ENCODE data around the gene PHRF1. TPM values are rescaled to one million over a fixed set of nuclear protein-coding genes. Genes with fewer than 3 reads are reported as not detected.

Gene PHRF1
- total and polyA plus RNA-seq, 2 donors from 2014 or later: 7.5 to 30.9 TPM

DNA sequence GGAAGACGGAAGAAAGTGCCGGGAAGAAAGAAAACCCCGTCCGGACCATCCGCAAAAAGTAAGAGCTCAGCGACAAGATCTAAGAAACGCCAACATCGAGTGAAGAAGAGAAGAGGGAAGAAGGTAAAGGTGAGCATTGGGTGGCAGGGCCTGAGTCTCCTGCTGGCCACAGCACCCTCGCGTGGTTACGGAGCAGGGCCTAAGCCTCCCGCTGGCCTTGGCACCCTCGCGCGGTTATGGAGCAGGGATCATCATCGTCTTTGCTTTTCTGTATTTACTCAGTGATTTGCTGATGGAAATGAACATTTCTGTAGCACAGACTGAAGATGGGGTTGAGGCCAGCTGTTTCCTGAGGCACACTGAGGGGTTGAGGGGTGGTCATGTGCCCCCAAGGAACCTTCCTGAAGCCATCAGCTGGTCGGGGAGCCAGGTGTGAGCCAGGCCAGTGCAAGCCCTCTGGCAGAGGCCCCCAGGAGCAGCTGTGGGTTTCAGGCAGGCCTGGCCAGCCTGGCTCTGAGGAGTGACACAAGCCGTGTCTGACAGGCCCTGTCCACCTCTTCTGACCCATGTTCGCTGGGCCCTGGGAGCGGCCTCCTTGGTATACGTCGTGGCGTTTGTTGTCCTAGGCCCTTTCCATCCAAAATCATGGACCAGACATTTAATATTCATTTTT is 25.4 kb downstream of the PHRF1 start:
- Histone ChIP-seq H3K4me3 (ENCODE audit: low read length in 3 of 3) (no peak overlapping the region), H3K9ac (ENCODE audit: low read length in 3 of 3) (no peak overlapping the region), H3K36me3 (ENCODE audit: control insufficient read depth in 2 of 3, insufficient read depth in 3 of 3, low read length in 3 of 3) (peaks cover 2 to 44% (median 24%) of the 10 kb centered on the region in 3 donors), H3K27ac (ENCODE audit: low read depth in 2 of 2, low read length in 2 of 2) (no peak overlapping the region), H3K9me3 (ENCODE audit: control insufficient read depth in 2 of 3, insufficient read depth in 1 of 3, low read length in 3 of 3) (no peaks in the 10 kb centered on the region), H3K4me1 (ENCODE audit: control insufficient read depth in 2 of 3, insufficient read depth in 2 of 3, low read depth in 1 of 3, low read length in 3 of 3) (no peaks in the 10 kb centered on the region), H3K27me3 (ENCODE audit: control insufficient read depth, insufficient read depth, low read length) (no peaks in the 10 kb centered on the region)
- intact Hi-C loops (cut with DNase I): no loop called here
- FAIRE-seq (no peak), DNase-seq (no peak)
- TF ChIP-seq, protein P1, sequence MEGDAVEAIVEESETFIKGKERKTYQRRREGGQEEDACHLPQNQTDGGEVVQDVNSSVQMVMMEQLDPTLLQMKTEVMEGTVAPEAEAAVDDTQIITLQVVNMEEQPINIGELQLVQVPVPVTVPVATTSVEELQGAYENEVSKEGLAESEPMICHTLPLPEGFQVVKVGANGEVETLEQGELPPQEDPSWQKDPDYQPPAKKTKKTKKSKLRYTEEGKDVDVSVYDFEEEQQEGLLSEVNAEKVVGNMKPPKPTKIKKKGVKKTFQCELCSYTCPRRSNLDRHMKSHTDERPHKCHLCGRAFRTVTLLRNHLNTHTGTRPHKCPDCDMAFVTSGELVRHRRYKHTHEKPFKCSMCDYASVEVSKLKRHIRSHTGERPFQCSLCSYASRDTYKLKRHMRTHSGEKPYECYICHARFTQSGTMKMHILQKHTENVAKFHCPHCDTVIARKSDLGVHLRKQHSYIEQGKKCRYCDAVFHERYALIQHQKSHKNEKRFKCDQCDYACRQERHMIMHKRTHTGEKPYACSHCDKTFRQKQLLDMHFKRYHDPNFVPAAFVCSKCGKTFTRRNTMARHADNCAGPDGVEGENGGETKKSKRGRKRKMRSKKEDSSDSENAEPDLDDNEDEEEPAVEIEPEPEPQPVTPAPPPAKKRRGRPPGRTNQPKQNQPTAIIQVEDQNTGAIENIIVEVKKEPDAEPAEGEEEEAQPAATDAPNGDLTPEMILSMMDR (IDR thresholded peaks at IDR 0.05; ENCODE audit: borderline replicate concordance, extremely low read depth, insufficient read depth): no peak

GRCh38 chr11:603154-603553 is 26.9 kb downstream of the PHRF1 start:
- intact Hi-C loops (cut with DNase I): no loop called here
- FAIRE-seq (no peak), DNase-seq (no peak)
- no peak overlapping the region for H3K27ac ChIP-seq (ENCODE audit: low read depth in 2 of 2, low read length in 2 of 2)
- no peak overlapping the region for H3K9ac ChIP-seq (ENCODE audit: low read length in 3 of 3)
- TF ChIP-seq, protein P1 (IDR thresholded peaks at IDR 0.05; ENCODE audit: borderline replicate concordance, extremely low read depth, insufficient read depth): no peak
- no peaks in the 10 kb centered on the region for H3K9me3 ChIP-seq (ENCODE audit: control insufficient read depth in 2 of 3, insufficient read depth in 1 of 3, low read length in 3 of 3)
- H3K27me3 ChIP-seq (ENCODE audit: control insufficient read depth, insufficient read depth, low read length): no peaks in the 10 kb centered on the region
- no peak overlapping the region for H3K4me3 ChIP-seq (ENCODE audit: low read length in 3 of 3)
- peaks cover 0 to 2% (median 0%) of the 10 kb centered on the region in 3 donors for H3K4me1 ChIP-seq (ENCODE audit: control insufficient read depth in 2 of 3, insufficient read depth in 2 of 3, low read depth in 1 of 3, low read length in 3 of 3)
- H3K36me3 ChIP-seq (ENCODE audit: control insufficient read depth in 2 of 3, insufficient read depth in 3 of 3, low read length in 3 of 3): peaks cover 2 to 51% (median 25%) of the 10 kb centered on the region in 3 donors

DNA sequence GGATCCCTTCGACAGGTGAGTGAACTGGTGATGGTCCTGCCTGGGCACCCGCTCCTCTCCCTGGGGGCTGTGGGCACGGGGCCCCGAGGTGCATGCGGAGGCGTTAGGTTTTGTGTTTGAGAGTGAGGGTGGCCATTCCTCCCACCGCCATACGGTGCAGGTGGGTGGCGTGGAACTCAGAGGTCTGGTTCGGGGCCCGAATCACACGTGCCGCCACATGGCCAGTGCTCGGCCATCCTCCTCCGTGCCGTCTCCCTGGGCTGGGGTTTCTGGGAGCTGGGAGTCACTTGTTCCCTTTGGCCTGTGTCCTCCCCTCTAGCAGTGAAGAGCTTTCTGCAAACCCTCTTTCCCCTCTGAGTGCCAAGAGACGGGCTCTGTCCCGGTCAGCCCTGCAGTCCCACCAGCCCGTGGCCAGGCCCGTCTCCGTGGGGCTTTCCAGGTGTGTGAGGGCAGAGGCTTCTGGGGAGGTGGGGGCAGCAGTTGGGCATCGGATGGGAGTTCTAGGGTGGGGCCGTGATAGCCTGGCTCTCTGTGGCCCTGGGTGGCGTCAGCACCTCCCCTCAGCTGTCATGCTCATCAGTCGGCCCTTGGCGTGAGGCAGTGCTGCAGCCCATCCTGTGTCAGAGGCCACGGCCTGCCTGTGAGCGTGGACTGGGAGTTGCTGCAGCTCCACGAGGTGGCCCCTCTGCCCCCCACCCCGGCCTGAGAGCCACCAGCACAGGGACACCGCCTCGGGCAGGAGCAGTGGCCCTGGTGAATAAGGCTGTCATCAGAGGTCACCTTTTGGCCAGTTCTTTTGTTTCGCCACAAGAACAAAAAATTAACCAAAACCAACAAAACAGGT is 29.2 kb downstream of the PHRF1 start:
- no peak for FAIRE-seq
- Histone ChIP-seq H3K27me3 (ENCODE audit: control insufficient read depth, insufficient read depth, low read length) (no peaks in the 10 kb centered on the region), H3K36me3 (ENCODE audit: control insufficient read depth in 2 of 3, insufficient read depth in 3 of 3, low read length in 3 of 3) (peaks cover 2 to 48% (median 21%) of the 10 kb centered on the region in 3 donors), H3K27ac (ENCODE audit: low read depth in 2 of 2, low read length in 2 of 2) (no peak overlapping the region), H3K4me1 (ENCODE audit: control insufficient read depth in 2 of 3, insufficient read depth in 2 of 3, low read depth in 1 of 3, low read length in 3 of 3) (peaks cover 0 to 2% (median 0%) of the 10 kb centered on the region in 3 donors), H3K4me3 (ENCODE audit: low read length in 3 of 3) (no peak overlapping the region), H3K9me3 (ENCODE audit: control insufficient read depth in 2 of 3, insufficient read depth in 1 of 3, low read length in 3 of 3) (no peaks in the 10 kb centered on the region), H3K9ac (ENCODE audit: low read length in 3 of 3) (no peak overlapping the region)
- peak in 1 of 5 donors; percentile 73 for DNase-seq
- intact Hi-C loops (cut with DNase I): no loop called here
- TF ChIP-seq, protein P1 (IDR thresholded peaks at IDR 0.05; ENCODE audit: borderline replicate concordance, extremely low read depth, insufficient read depth): no peak

All from kidney (tissue), 14 donors.